IMR-90 (cell line): Measurements from ENCODE around the gene PLVAP.
A peak's percentile ranks its signal among the peaks of the same experiment; 100 is the strongest.

Experiments
- BHLHE40 ChIP-seq: fragments of 150-350 bp; IDR thresholded peaks from 2 replicates; pipeline ENCODE4 v1.6.1; 2016; ENCODE audit warnings: mild to moderate bottlenecking, low read depth, low read length
- CEBPB ChIP-seq: IDR thresholded peaks from 2 replicates; pipeline ENCODE4 v1.6.1; 2012; ENCODE audit warnings: low read depth, low read length, improper control_type of control experiment
- FOS ChIP-seq: fragments of 150-350 bp; IDR thresholded peaks from 2 replicates; pipeline ENCODE4 v1.6.1; 2016; ENCODE audit warnings: low read depth, low read length
- MAZ ChIP-seq: IDR thresholded peaks from 2 replicates; pipeline ENCODE4 v1.6.1; 2012; ENCODE audit warnings: low read depth, mild to moderate bottlenecking, low read length, improper control_type of control experiment, moderate library complexity, borderline replicate concordance
- MXI1 ChIP-seq: IDR thresholded peaks from 2 replicates; pipeline ENCODE4 v1.6.1; 2012; ENCODE audit warnings: low read depth, mild to moderate bottlenecking, low read length, moderate library complexity, borderline replicate concordance
- NFE2L2 ChIP-seq: fragments of 150-350 bp; IDR thresholded peaks from 2 replicates; pipeline ENCODE4 v1.6.1; 2016; ENCODE audit warnings: low read depth, mild to moderate bottlenecking, low read length
- POLR2A ChIP-seq: IDR thresholded peaks from 2 replicates; pipeline ENCODE4 v1.6.1; 2012; ENCODE audit warnings: mild to moderate bottlenecking, low read depth, low read length
- RAD21 ChIP-seq: IDR thresholded peaks from 2 replicates; pipeline ENCODE4 v1.6.1; 2012; ENCODE audit warnings: low read length, improper control_type of control experiment
- RCOR1 ChIP-seq: IDR thresholded peaks from 2 replicates; pipeline ENCODE4 v1.6.1; 2012; ENCODE audit warnings: mild to moderate bottlenecking, low read length, improper control_type of control experiment; ENCODE audit not compliant: insufficient replicate concordance
- RFX5 ChIP-seq: IDR thresholded peaks from 2 replicates; pipeline ENCODE4 v1.8.0; 2012; ENCODE audit warnings: low read depth, mild to moderate bottlenecking, low read length, moderate library complexity
- SMC3 ChIP-seq: fragments of 150-350 bp; IDR thresholded peaks from 2 replicates; pipeline ENCODE4 v1.6.1; 2016; ENCODE audit warnings: low read depth, mild to moderate bottlenecking, antibody characterized with exemption, low read length, moderate library complexity
- TF ChIP-seq, protein P1 (sequence below): conservative IDR thresholded peaks from 2 replicates; pipeline ENCODE4 v1.5.1; 2012; ENCODE audit warnings: mild to moderate bottlenecking, low read depth, low read length, improper control_type of control experiment
- TF ChIP-seq, protein P2 (sequence below): fragments of 150-350 bp; IDR thresholded peaks from 2 replicates; pipeline ENCODE4 v1.6.1; 2017; ENCODE audit warnings: mild to moderate bottlenecking, antibody characterized with exemption, low read length, low read depth

DNA sequence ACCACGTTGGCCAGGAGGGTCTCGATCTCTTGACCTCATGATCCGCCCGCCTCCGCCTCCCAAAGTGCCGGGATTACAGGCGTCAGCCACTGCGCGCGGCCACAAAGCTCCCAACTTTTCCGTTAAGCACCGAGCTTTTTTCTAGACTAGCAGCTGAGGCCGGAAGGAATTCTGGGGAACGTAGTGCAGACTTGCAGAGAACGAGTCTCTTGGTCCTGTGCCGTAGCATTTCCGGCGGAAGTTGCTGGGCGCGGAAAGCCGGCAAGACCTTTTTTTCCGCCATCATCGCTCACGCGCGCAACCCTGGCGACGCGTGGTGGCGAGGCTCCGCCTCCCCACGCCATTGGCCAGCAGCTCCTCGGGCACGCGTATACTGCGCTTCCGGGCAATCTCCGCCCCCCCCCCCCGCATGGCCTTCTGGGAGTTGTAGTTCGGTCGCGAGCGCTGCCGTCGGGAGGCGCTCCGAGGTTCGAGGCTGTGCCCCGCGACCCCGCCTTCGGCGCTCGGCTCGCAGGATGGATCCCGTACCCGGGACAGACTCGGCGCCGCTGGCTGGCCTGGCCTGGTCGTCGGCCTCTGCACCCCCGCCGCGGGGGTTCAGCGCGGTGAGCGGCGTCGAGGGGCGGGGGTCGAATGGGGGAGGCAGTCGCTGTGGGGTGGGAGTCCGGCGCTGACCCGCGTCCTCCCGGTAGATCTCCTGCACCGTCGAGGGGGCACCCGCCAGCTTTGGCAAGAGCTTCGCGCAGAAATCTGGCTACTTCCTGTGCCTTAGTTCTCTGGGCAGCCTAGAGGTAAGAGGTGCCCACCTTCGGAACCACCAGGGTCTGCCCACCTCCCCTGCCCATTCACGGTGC lies 42.7 kb upstream of the PLVAP start, which contains the start of gene MVB12A:
- TF ChIP-seq, protein P1, sequence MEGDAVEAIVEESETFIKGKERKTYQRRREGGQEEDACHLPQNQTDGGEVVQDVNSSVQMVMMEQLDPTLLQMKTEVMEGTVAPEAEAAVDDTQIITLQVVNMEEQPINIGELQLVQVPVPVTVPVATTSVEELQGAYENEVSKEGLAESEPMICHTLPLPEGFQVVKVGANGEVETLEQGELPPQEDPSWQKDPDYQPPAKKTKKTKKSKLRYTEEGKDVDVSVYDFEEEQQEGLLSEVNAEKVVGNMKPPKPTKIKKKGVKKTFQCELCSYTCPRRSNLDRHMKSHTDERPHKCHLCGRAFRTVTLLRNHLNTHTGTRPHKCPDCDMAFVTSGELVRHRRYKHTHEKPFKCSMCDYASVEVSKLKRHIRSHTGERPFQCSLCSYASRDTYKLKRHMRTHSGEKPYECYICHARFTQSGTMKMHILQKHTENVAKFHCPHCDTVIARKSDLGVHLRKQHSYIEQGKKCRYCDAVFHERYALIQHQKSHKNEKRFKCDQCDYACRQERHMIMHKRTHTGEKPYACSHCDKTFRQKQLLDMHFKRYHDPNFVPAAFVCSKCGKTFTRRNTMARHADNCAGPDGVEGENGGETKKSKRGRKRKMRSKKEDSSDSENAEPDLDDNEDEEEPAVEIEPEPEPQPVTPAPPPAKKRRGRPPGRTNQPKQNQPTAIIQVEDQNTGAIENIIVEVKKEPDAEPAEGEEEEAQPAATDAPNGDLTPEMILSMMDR: no peak
- TF ChIP-seq RAD21 (no peak), MXI1 (peak; percentile 49; the same call in 1 of the 2 replicates), POLR2A (peak; percentile 42; the same call in 1 of the 2 replicates), FOS (0 out of 2 replicates have a peak, but pooled peaks have one; percentile 7), SMC3 (no peak), NFE2L2 (peak; percentile 29; the same call in 1 of the 2 replicates), MAZ (peak; percentile 93), CEBPB (no peak), RFX5 (no peak), BHLHE40 (peak; percentile 92), RCOR1 (peak; percentile 26)
- TF ChIP-seq, protein P2, sequence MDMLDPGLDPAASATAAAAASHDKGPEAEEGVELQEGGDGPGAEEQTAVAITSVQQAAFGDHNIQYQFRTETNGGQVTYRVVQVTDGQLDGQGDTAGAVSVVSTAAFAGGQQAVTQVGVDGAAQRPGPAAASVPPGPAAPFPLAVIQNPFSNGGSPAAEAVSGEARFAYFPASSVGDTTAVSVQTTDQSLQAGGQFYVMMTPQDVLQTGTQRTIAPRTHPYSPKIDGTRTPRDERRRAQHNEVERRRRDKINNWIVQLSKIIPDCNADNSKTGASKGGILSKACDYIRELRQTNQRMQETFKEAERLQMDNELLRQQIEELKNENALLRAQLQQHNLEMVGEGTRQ: peak; percentile 67
